ENCODE measurements around the gene STIM1.
"Not testable (repeated sequence)": the region's sequence is repeated elsewhere in the genome, so short reads cannot be mapped to it uniquely, and the experiment has no call there.

STIM1 gene

GRCh38 chr11:4115128-4115527 lies 259.7 kb downstream of the STIM1 start:
- no peak overlapping the region for H3K4me3 ChIP-seq (ENCODE audit: low read depth, low read length)
- TF ChIP-seq CTCF (IDR thresholded peaks at IDR 0.05; ENCODE audit: insufficient read depth, low read depth, low read length, missing control alignments): no peak
- no peak for DNase-seq (ENCODE audit: low read depth)

- no peak for DNase-seq (ENCODE audit: low read depth)
- H3K4me3 ChIP-seq (ENCODE audit: low read depth, low read length): no peak overlapping the region
- TF ChIP-seq CTCF (IDR thresholded peaks at IDR 0.05; ENCODE audit: insufficient read depth, low read depth, low read length, missing control alignments): no peak
These were observed 262.6 kb downstream of the STIM1 start for GRCh38 chr11:4118107-4118506.

- DNase-seq (ENCODE audit: low read depth): no peak
- no peak for TF ChIP-seq CTCF (IDR thresholded peaks at IDR 0.05; ENCODE audit: insufficient read depth, low read depth, low read length, missing control alignments)
These were observed 267.8 kb downstream of the STIM1 start for GRCh38 chr11:4123218-4123617.

GRCh38 chr11:4125141-4125540 lies 269.7 kb downstream of the STIM1 start:
- TF ChIP-seq CTCF (IDR thresholded peaks at IDR 0.05; ENCODE audit: insufficient read depth, low read depth, low read length, missing control alignments): no peak
- no peak for DNase-seq (ENCODE audit: low read depth)
- H3K4me3 ChIP-seq (ENCODE audit: low read depth, low read length): no peak overlapping the region

More at GRCh38 chr11:4123218-4123617, 267.8 kb downstream of the STIM1 start:
- no peak overlapping the region for H3K4me3 ChIP-seq (ENCODE audit: low read depth, low read length)

GRCh38 chr11:4127357-4127756 lies 271.9 kb downstream of the STIM1 start:
- DNase-seq (ENCODE audit: low read depth): no peak
- TF ChIP-seq CTCF (IDR thresholded peaks at IDR 0.05; ENCODE audit: insufficient read depth, low read depth, low read length, missing control alignments): no peak
- no peak overlapping the region for H3K4me3 ChIP-seq (ENCODE audit: low read depth, low read length)

- H3K4me3 ChIP-seq (ENCODE audit: low read depth, low read length); DNase-seq (ENCODE audit: low read depth): not testable (repeated sequence)
These were observed 274.8 kb downstream of the STIM1 start for GRCh38 chr11:4130219-4130618.

- no peak for TF ChIP-seq CTCF (IDR thresholded peaks at IDR 0.05; ENCODE audit: insufficient read depth, low read depth, low read length, missing control alignments)
- no peak for DNase-seq (ENCODE audit: low read depth)
- H3K4me3 ChIP-seq (ENCODE audit: low read depth, low read length): no peak overlapping the region
These were observed 279.3 kb downstream of the STIM1 start for GRCh38 chr11:4134806-4135205.

All from GM12865 (cell line).